Stomach (tissue), 9 donors: Measurements from ENCODE around the gene PPP1R9A. TPM values are rescaled to one million over a fixed set of nuclear protein-coding genes. Genes with fewer than 3 reads are reported as not detected.

ENCODE experiments used
- DNase-seq, 2 donors: peaks; one replicate each; pipeline versions ENCODE4 v3.0.0 to v3.0.0-alpha.2; 2013 to 2019
- H3K27ac ChIP-seq, 5 donors: fragments of 200-600 bp in 4 of 5; sonication (generic) in 4 of 5; one replicate each; pipeline ENCODE4 v1.5.1; 2013 to 2019; ENCODE audit warnings: mild to moderate bottlenecking in 1 of 5, moderate library complexity in 1 of 5
- H3K27me3 ChIP-seq, 3 donors: fragments of 200-600 bp; sonication (generic); one replicate each; pipeline ENCODE4 v1.5.1; 2017 to 2019; ENCODE audit warnings: mixed run types in 1 of 3
- H3K36me3 ChIP-seq, 4 donors: fragments of 200-600 bp; sonication (generic); 1 replicate in 3 of 4; 2 replicates in 1 of 4; pipeline ENCODE4 v1.5.1; 2016 to 2019
- H3K4me1 ChIP-seq, 4 donors: fragments of 200-600 bp; sonication (generic); one replicate each; pipeline ENCODE4 v1.5.1; 2016 to 2019
- H3K4me3 ChIP-seq, 4 donors: fragments of 200-600 bp; sonication (generic) in 3 of 4; one replicate each; pipeline ENCODE4 v1.5.1; 2016 to 2019; ENCODE audit warnings: mild to moderate bottlenecking in 1 of 4
- H3K9me3 ChIP-seq, 4 donors: fragments of 200-600 bp; sonication (generic); one replicate each; pipeline ENCODE4 v1.5.1; 2016 to 2019
- EP300 ChIP-seq: sonication (generic); formaldehyde crosslinking; IDR thresholded peaks from one replicate; pipeline ENCODE4 v1.6.1; 2017; ENCODE audit warnings: antibody characterized with exemption
- POLR2A ChIP-seq, 4 donors: fragments of 450-650 bp; IDR thresholded peaks; one replicate each; pipeline ENCODE4 v1.6.1; 2016; ENCODE audit warnings: antibody characterized with exemption in 4 of 4, control low read depth in 2 of 4, mild to moderate bottlenecking in 1 of 4, moderate library complexity in 1 of 4
- POLR2AphosphoS5 ChIP-seq, 3 donors: sonication (generic); formaldehyde crosslinking; IDR thresholded peaks; one replicate each; pipeline ENCODE4 v1.6.1; 2016; ENCODE audit warnings: antibody characterized with exemption in 3 of 3
- WGBS, 5 donors: extraction: QIAGEN DNeasy Blood & Tissue Kit in 3 of 5; methylation state at CpG; one replicate each; pipeline versions ENCODE4 v1.1.5 to v1.1.7; 2013 to 2018; 5-methylcytosine and 5-hydroxymethylcytosine counted together
- intact Hi-C: fragments of 100-400 bp; cut with DNase I; formaldehyde crosslinking; loops from one replicate; pipeline ENCODE4 v1.15.1; 2023; ENCODE audit warnings: low total_unique reads
- polyA plus RNA-seq, 3 donors: library from polyadenylated mRNA; stranded (reverse); fragments of 200-250 nt; gene quantifications; one replicate each; pipeline ENCODE4 v1.2.3, GENCODE V29; 2013
- small RNA-seq, 4 donors: library from RNA; depleted of rRNA; stranded (forward); fragments of <200 nt; gene quantifications; one replicate each; pipeline ENCODE3, GENCODE V24; 2016
- total RNA-seq, 5 donors: library from RNA; depleted of rRNA; stranded (reverse); fragments of >200 nt; gene quantifications; one replicate each; pipeline versions ENCODE4 v1.1.0 to v1.2.3, GENCODE V29; 2014 to 2016
- TF ChIP-seq, protein P1 (sequence below), 7 experiments: fragments of 450-650 bp in 4 of 7; fragments of 200-600 bp in 3 of 7; sonication (generic) in 3 of 7; IDR thresholded peaks; one replicate each; pipeline ENCODE4 v1.5.1; 2016 to 2019; ENCODE audit warnings: antibody characterized with exemption in 7 of 7, control low read depth in 2 of 7, mild to moderate bottlenecking in 1 of 7
- donor health status: healthy with polysubstance abuse.
- donor health status: Bipolar disorder and iron deficiency.
- donor health status: healthy.

PPP1R9A gene
- total and polyA plus RNA-seq, 8 donors: 1.4 to 37.1 (median 12.5) TPM

DNA sequence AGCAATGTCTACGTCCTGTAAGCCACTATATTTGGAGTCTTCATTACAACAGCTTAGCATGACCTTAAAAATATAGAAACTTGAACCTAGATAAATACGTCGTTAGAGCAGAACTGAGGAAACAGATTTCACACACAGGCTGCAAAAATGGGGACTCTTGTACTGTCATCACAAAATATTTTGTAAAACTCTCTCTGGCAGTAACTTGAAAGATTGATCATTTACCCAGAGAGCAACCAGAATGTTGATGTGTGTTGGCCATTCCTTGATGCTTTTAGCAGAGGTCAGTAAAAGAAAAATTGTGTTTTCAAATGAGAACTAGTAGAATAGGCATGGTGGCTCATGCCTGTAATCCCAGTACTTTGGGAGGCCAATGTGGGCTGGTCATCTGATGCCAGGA is 431.4 kb downstream of the PPP1R9A start:
- intact Hi-C loops: no loop called here
- H3K27ac ChIP-seq: no peak overlapping the region
- H3K36me3 ChIP-seq: no peaks in the 10 kb centered on the region
- H3K4me3 ChIP-seq: no peak overlapping the region
- H3K27me3 ChIP-seq: no peaks in the 10 kb centered on the region
- H3K4me1 ChIP-seq: no peaks in the 10 kb centered on the region
- H3K9me3 ChIP-seq: no peaks in the 10 kb centered on the region
- 84 to 90% (median 89%) methylated on average over 3 of the region's 3 CpGs for WGBS, 5 donors
- DNase-seq: no peak
- no peak for TF ChIP-seq POLR2AphosphoS5 (IDR thresholded peaks at IDR 0.05)
- TF ChIP-seq, protein P1, sequence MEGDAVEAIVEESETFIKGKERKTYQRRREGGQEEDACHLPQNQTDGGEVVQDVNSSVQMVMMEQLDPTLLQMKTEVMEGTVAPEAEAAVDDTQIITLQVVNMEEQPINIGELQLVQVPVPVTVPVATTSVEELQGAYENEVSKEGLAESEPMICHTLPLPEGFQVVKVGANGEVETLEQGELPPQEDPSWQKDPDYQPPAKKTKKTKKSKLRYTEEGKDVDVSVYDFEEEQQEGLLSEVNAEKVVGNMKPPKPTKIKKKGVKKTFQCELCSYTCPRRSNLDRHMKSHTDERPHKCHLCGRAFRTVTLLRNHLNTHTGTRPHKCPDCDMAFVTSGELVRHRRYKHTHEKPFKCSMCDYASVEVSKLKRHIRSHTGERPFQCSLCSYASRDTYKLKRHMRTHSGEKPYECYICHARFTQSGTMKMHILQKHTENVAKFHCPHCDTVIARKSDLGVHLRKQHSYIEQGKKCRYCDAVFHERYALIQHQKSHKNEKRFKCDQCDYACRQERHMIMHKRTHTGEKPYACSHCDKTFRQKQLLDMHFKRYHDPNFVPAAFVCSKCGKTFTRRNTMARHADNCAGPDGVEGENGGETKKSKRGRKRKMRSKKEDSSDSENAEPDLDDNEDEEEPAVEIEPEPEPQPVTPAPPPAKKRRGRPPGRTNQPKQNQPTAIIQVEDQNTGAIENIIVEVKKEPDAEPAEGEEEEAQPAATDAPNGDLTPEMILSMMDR (IDR thresholded peaks at IDR 0.05): no peak
- no peak for TF ChIP-seq EP300
- TF ChIP-seq POLR2A (IDR thresholded peaks at IDR 0.05): no peak

DNA sequence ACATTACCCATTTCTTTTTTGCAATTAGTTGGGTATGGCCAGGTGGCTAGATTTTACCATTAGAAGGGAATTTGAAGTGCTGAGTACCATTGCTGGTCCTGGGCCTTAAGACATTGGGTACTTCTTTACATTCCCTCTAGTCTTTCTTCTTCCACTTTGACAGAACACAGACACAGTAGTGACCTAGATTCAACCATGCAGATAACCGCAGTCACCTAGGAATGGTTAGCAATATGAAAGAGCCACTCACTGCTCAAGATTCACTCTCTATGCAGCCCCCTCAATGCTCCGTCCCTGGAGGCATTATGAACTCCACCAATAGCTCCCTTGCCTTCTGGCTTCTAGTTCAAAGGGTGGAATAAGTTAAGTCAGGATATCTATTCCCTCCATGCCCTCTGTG is 433.1 kb downstream of the PPP1R9A start:
- H3K4me1 ChIP-seq: no peaks in the 10 kb centered on the region
- TF ChIP-seq, protein P1 (IDR thresholded peaks at IDR 0.05): no peak
- no peak for TF ChIP-seq POLR2AphosphoS5 (IDR thresholded peaks at IDR 0.05)
- TF ChIP-seq POLR2A (IDR thresholded peaks at IDR 0.05): no peak
- TF ChIP-seq EP300: no peak
- 82 to 94% (median 90%) methylated on average over 2 of the region's 2 CpGs for WGBS, 5 donors
- DNase-seq: no peak
- H3K27me3 ChIP-seq: no peaks in the 10 kb centered on the region
- no peak overlapping the region for H3K27ac ChIP-seq
- no peaks in the 10 kb centered on the region for H3K36me3 ChIP-seq
- intact Hi-C loops: no loop called here
- no peak overlapping the region for H3K4me3 ChIP-seq
- no peaks in the 10 kb centered on the region for H3K9me3 ChIP-seq

DNA sequence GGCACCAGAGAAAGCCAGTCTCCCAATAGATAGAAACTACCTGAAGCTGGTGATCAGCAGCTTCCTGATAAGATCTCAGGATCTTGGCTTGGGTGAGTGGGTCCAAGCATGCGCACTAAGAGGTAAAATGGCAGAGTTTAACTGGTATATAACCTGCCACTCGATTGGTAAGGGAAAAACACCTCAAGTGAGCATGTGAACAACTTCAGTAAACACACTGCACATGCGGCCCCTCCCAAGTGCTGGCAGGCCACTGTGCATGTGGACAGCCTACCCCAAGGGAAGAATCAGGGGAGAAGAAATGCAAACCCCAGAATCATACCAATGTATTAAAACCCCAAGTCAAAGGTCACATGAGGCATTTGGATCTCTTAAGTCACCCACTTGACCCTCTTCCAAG is 434.6 kb downstream of the PPP1R9A start:
- no peak for TF ChIP-seq POLR2AphosphoS5 (IDR thresholded peaks at IDR 0.05)
- no peak for TF ChIP-seq POLR2A (IDR thresholded peaks at IDR 0.05)
- TF ChIP-seq, protein P1 (IDR thresholded peaks at IDR 0.05): no peak
- no peak for TF ChIP-seq EP300
- no peaks in the 10 kb centered on the region for H3K4me1 ChIP-seq
- WGBS, 5 donors: 68 to 86% (median 75%) methylated on average over 3 of the region's 3 CpGs

DNA sequence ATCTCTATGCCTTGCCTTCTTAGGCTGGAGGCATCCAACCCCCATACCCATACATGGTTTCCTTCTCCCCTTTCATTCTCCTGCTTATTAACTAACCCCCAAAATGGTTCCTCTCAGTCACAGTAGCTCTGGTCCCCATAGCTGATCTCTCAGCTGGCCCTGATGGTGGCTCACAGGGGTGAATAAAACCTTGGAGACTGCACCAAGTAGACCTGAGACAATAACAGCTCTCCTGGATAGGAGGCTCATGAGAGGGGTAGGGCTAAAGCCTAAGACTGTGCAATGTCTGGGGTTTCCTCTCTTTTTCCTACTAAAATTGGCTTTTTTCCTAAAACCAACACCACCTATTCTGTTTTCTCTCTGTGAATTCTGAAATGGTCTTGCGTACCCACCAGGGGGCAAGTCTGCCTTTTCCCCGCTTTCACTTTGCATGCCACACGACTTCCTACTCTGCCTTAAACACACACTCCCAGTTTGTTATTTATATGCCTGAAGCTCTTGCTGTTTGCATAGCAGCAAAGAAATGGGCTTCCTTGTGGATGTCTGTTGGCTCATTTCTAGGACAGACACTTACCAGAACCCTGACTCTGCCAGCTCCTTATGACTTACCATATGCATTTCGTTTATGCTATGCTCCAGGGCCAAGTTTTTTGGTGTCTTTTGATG is 435.4 kb downstream of the PPP1R9A start:
- peak in 1 of 2 donors; percentile 34 for DNase-seq

More for the DNA sequence above, 434.6 kb downstream of the PPP1R9A start:
- no peaks in the 10 kb centered on the region for H3K27me3 ChIP-seq
- no peak for DNase-seq
- intact Hi-C loops: no loop called here
- no peaks in the 10 kb centered on the region for H3K9me3 ChIP-seq
- H3K36me3 ChIP-seq: no peaks in the 10 kb centered on the region
- no peak overlapping the region for H3K4me3 ChIP-seq
- H3K27ac ChIP-seq: no peak overlapping the region

More for the DNA sequence above, 435.4 kb downstream of the PPP1R9A start:
- Histone ChIP-seq H3K27me3 (no peaks in the 10 kb centered on the region), H3K36me3 (no peaks in the 10 kb centered on the region), H3K27ac (no peak overlapping the region), H3K4me1 (no peaks in the 10 kb centered on the region), H3K4me3 (no peak overlapping the region), H3K9me3 (no peaks in the 10 kb centered on the region)
- intact Hi-C loops: no loop called here
- 49 to 67% (median 66%) methylated on average over 4 of the region's 4 CpGs for WGBS, 5 donors
- TF ChIP-seq, protein P1 (IDR thresholded peaks at IDR 0.05): no peak
- TF ChIP-seq POLR2A (IDR thresholded peaks at IDR 0.05) (no peak), EP300 (no peak), POLR2AphosphoS5 (IDR thresholded peaks at IDR 0.05) (no peak)

Small RNAs within 50 kb of the gene (small RNA-seq; reads per million reads assigned to genes)
- gene AC002429.1 (0 reads per million in 4 donors), gene HINT1P2 (0 reads per million in 4 donors), gene RNU4-16P (0 reads per million in 4 donors)
